Loucy (cell line): ENCODE results near the gene GPC5.
"Not testable (repeated sequence)": the region's sequence is repeated elsewhere in the genome, so short reads cannot be mapped to it uniquely, and the experiment has no call there.

Experiments
- H2AFZ ChIP-seq: fragments of 200-600 bp; sonication (generic); 2 replicates; pipeline ENCODE4 v1.6.0; 2016; ENCODE audit warnings: antibody characterized with exemption, mild to moderate bottlenecking, low read length, moderate library complexity
- H3F3A ChIP-seq: fragments of 200-600 bp; 2 replicates; pipeline ENCODE4 v1.6.0; 2016; ENCODE audit warnings: antibody characterized with exemption, low read depth, mild to moderate bottlenecking
- H3K27me3 ChIP-seq: fragments of 200-600 bp; sonication (generic); 2 replicates; pipeline ENCODE4 v1.6.1; 2014; ENCODE audit warnings: low read length, mild to moderate bottlenecking; ENCODE audit not compliant: insufficient read depth, poor library complexity, severe bottlenecking
- H3K36me3 ChIP-seq: fragments of 200-600 bp; sonication (generic); 2 replicates; pipeline ENCODE4 v1.6.1; 2016; ENCODE audit warnings: low read length; ENCODE audit not compliant: insufficient read depth
- H3K4me1 ChIP-seq: fragments of 200-600 bp; sonication (generic); 2 replicates; pipeline ENCODE4 v1.5.1; 2014; ENCODE audit warnings: low read length, mild to moderate bottlenecking; ENCODE audit not compliant: insufficient read depth, poor library complexity, severe bottlenecking
- H3K4me2 ChIP-seq: fragments of 200-600 bp; sonication (generic); 2 replicates; pipeline ENCODE4 v1.6.0; 2014; ENCODE audit warnings: antibody characterized with exemption, low read length, low read depth, mild to moderate bottlenecking; ENCODE audit not compliant: poor library complexity, severe bottlenecking
- H3K4me3 ChIP-seq: fragments of 200-600 bp; sonication (generic); 2 replicates; pipeline ENCODE4 v1.5.1; 2014; ENCODE audit warnings: low read length, mild to moderate bottlenecking, mixed read lengths; ENCODE audit not compliant: poor library complexity, severe bottlenecking
- H3K79me2 ChIP-seq: fragments of 200-600 bp; sonication (generic); 2 replicates; pipeline ENCODE4 v1.6.1; 2014; ENCODE audit warnings: low read length; ENCODE audit not compliant: insufficient read depth
- H3K9ac ChIP-seq: fragments of 200-600 bp; sonication (generic); 2 replicates; pipeline ENCODE4 v1.6.0; 2014; ENCODE audit warnings: mild to moderate bottlenecking, low read depth, low read length, moderate library complexity; ENCODE audit not compliant: poor library complexity, severe bottlenecking
- H3K9me2 ChIP-seq: fragments of 200-600 bp; sonication (generic); replicated peaks from 2 replicates; pipeline ENCODE4 v1.6.1; 2016; ENCODE audit warnings: low read depth, low read length, mixed read lengths
- H3K9me3 ChIP-seq: fragments of 200-600 bp; sonication (generic); 2 replicates; pipeline ENCODE4 v1.6.1; 2014; ENCODE audit warnings: mild to moderate bottlenecking, antibody characterized with exemption, low read length, low read depth; ENCODE audit not compliant: insufficient read depth
- H4K20me1 ChIP-seq: fragments of 200-600 bp; sonication (generic); 2 replicates; pipeline ENCODE4 v1.6.0; 2014; ENCODE audit warnings: antibody characterized with exemption, low read length, mild to moderate bottlenecking; ENCODE audit not compliant: insufficient read depth, poor library complexity, severe bottlenecking
- EZH2phosphoT487 ChIP-seq: fragments of 200-600 bp; IDR thresholded peaks from 2 replicates; pipeline ENCODE4 v1.6.1; 2018; ENCODE audit warnings: antibody characterized with exemption, mild to moderate bottlenecking, moderate library complexity, borderline replicate concordance
- TF ChIP-seq, protein P1 (sequence below): fragments of 200-600 bp; sonication (generic); conservative IDR thresholded peaks from 2 replicates; pipeline ENCODE4 v1.5.1; 2014; ENCODE audit warnings: mild to moderate bottlenecking, antibody characterized with exemption, low read length

Gene GPC5

DNA sequence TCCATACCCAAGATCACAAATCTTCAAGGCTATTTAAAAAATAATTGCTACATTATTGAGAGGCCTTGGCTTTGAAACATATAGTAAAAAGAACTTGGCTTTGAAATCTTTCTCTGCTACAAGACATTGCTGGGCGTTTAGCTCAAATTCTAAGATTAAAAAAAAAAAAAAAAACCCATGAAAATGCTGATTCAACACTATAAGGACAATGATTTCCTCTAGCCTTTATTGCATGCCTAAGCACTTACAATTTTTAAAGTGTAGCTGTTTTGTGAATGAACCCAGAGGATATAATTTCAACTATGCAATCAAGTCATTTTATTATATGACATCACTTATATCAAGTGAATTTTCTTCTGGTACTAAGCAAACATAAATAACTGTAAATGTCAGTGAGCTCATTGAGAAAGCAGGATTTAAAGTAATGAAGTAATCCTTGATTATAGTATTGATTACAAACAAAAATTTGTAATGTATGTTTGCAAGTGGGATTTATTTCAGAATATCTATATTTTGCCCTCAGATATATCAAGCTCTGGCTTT lies 1488.2 kb downstream of the GPC5 start:
- Histone ChIP-seq H4K20me1 (no peaks in the 10 kb centered on the region), H3K4me1 (no peaks in the 10 kb centered on the region), H3K79me2 (no peaks in the 10 kb centered on the region), H3K4me3 (no peak overlapping the region), H3F3A (no peaks in the 10 kb centered on the region), H2AFZ (no peak overlapping the region), H3K9ac (no peak overlapping the region), H3K27me3 (no peaks in the 10 kb centered on the region), H3K9me3 (no peaks in the 10 kb centered on the region), H3K4me2 (no peak overlapping the region), H3K36me3 (no peaks in the 10 kb centered on the region), H3K9me2 (no peaks in the 10 kb centered on the region)
- TF ChIP-seq, protein P1, sequence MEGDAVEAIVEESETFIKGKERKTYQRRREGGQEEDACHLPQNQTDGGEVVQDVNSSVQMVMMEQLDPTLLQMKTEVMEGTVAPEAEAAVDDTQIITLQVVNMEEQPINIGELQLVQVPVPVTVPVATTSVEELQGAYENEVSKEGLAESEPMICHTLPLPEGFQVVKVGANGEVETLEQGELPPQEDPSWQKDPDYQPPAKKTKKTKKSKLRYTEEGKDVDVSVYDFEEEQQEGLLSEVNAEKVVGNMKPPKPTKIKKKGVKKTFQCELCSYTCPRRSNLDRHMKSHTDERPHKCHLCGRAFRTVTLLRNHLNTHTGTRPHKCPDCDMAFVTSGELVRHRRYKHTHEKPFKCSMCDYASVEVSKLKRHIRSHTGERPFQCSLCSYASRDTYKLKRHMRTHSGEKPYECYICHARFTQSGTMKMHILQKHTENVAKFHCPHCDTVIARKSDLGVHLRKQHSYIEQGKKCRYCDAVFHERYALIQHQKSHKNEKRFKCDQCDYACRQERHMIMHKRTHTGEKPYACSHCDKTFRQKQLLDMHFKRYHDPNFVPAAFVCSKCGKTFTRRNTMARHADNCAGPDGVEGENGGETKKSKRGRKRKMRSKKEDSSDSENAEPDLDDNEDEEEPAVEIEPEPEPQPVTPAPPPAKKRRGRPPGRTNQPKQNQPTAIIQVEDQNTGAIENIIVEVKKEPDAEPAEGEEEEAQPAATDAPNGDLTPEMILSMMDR = no peak
- no peak for TF ChIP-seq EZH2phosphoT487

DNA sequence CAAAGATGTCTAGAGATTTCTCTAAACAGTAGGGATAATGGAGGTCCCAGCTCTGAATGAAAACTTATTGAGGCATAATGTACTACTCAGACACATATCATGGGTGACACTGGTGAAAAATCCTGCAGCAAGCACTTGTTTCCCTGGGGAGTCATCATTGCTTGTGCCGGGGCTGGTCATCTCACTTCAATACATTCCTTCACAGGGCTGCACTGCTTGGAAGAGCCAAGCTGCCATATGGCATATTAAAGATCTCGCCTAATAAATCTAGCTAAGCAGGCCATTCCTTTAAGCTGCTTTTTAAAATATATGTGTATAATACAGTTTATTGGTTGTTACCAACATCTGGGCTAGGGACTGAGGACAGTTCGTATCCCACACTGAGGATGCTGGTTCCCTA lies 1496.0 kb downstream of the GPC5 start:
- Histone ChIP-seq H3K9me2 (no peaks in the 10 kb centered on the region), H2AFZ (no peak overlapping the region), H3F3A (no peaks in the 10 kb centered on the region), H4K20me1 (no peaks in the 10 kb centered on the region), H3K4me3 (no peak overlapping the region), H3K9ac (no peak overlapping the region), H3K9me3 (no peaks in the 10 kb centered on the region), H3K79me2 (no peaks in the 10 kb centered on the region), H3K36me3 (no peaks in the 10 kb centered on the region), H3K27me3 (no peaks in the 10 kb centered on the region), H3K4me1 (no peaks in the 10 kb centered on the region), H3K4me2 (no peak overlapping the region)
- TF ChIP-seq EZH2phosphoT487 = no peak
- TF ChIP-seq, protein P1 = no peak

DNA sequence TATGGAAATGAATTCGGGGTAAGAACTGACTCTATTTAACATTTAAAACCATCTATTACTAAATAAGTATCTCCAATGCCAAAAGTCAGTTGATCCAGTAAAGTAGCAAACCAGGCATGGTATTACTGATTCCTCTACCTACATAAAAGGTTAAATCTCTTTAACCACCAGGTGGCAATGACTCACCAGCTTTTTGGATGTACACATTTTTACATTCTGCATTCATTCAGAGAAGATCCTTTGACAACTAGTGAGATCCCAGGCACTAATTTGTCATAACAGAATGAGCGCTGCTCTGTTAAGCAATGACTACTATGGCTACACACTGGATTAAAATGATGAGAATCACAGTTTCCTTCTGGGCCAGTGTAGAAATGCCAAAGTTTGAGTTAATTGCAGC lies 1498.4 kb downstream of the GPC5 start:
- Histone ChIP-seq H3K9ac (no peak overlapping the region), H3K27me3 (no peaks in the 10 kb centered on the region), H4K20me1 (no peaks in the 10 kb centered on the region), H3K4me1 (no peaks in the 10 kb centered on the region), H3K4me2 (no peak overlapping the region), H3K9me3 (no peaks in the 10 kb centered on the region), H3K36me3 (no peaks in the 10 kb centered on the region), H3F3A (no peaks in the 10 kb centered on the region), H2AFZ (no peak overlapping the region), H3K9me2 (no peaks in the 10 kb centered on the region), H3K79me2 (no peaks in the 10 kb centered on the region), H3K4me3 (no peak overlapping the region)
- TF ChIP-seq, protein P1 = no peak
- TF ChIP-seq EZH2phosphoT487 = no peak

DNA sequence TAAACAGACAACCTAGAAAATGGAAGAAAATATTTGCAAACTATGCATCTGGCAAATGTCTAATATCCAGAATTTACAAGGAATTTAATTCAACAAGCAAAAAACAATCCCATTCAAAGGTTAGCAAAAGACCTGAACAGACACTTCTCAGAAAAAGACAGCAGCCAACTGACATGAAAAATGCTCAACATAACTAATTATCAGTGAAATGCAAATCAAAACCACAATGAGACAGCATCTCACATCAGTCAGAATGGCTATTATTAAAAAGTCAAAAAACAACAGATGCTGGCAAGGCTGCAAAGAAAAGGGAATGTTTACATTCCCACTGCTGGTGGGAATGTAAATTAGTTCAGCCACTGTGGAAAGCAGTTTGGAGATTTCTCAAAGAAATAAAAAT lies 1500.5 kb downstream of the GPC5 start:
- H3K79me2 ChIP-seq, H3K4me2 ChIP-seq: not testable (repeated sequence)

More for the DNA sequence above, 1500.5 kb downstream of the GPC5 start:
- H3K36me3 ChIP-seq, H3F3A ChIP-seq, H3K9me2 ChIP-seq, H3K27me3 ChIP-seq, H3K9me3 ChIP-seq, H3K9ac ChIP-seq, H2AFZ ChIP-seq, H4K20me1 ChIP-seq, H3K4me3 ChIP-seq, H3K4me1 ChIP-seq: not testable (repeated sequence)
